ENCODE measurements around the gene GALNT17.

The GALNT17 gene

DNA sequence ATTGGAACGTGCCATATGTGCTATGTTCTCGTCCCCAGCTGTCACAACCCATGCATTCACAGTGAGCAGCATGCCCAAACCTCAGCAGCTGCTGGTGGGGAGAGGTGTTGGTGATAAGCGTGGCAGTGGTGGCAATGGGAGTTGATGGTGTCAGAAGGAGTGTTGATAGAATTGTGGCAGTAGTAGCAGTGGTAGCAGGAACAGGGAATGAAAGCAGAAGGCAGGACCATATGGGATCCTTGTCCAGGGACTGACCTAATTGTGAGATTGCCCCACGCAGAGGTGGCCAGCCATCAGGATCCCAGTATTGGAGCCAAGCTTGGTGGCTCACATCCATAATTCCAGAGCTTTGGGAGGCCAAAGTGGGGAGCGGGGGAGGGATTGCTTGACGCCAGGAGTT, 276.3 kb downstream of the GALNT17 start:
- Histone ChIP-seq H3K4me3 (ENCODE audit: low read depth in 1 of 2, low read length in 2 of 2) (no peak overlapping the region), H3K27me3 (ENCODE audit: control insufficient read depth in 1 of 2, insufficient read depth in 2 of 2, low read length in 2 of 2) (no peaks in the 10 kb centered on the region), H3K36me3 (ENCODE audit: insufficient read depth, low read length) (no peaks in the 10 kb centered on the region), H3K27ac (ENCODE audit: low read depth, low read length) (no peak overlapping the region), H3K4me1 (ENCODE audit: insufficient read depth, low read length) (no peaks in the 10 kb centered on the region), H3K9ac (ENCODE audit: low read length) (no peak overlapping the region), H3K9me3 (ENCODE audit: low read length) (no peaks in the 10 kb centered on the region)

DNA sequence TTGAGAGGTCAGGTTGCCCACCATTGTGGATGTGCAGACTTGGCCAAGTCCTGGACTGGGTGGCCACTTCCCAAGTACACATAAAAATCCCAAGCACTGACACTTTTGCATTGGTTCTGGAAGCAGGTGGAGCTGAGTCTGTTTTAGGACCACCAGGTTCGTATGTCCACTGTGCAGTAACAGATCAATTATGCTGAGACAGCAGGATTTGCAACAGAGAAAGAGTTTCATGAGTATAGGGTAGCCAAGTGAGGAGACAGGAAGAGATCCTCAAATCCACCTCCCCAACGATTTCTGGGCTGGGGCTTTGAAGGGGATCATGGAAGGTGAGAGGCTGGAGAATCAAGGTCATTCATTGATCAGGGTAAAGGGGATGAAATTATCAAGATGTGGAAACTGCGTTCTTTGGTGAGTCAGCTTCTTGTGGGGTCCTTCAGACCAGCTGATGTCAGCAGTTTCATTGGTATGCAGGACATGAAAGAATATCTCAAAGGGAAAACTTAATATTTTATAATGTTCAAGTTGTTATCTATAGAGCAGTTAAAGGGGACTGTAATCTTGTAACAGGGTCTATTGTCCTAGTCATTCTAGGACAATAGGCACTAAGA, 277.7 kb downstream of the GALNT17 start:
- Histone ChIP-seq H3K36me3 (ENCODE audit: insufficient read depth, low read length) (no peaks in the 10 kb centered on the region), H3K9me3 (ENCODE audit: low read length) (no peaks in the 10 kb centered on the region), H3K9ac (ENCODE audit: low read length) (no peak overlapping the region), H3K27me3 (ENCODE audit: control insufficient read depth in 1 of 2, insufficient read depth in 2 of 2, low read length in 2 of 2) (no peaks in the 10 kb centered on the region), H3K4me3 (ENCODE audit: low read depth in 1 of 2, low read length in 2 of 2) (no peak overlapping the region), H3K4me1 (ENCODE audit: insufficient read depth, low read length) (no peaks in the 10 kb centered on the region), H3K27ac (ENCODE audit: low read depth, low read length) (no peak overlapping the region)

DNA sequence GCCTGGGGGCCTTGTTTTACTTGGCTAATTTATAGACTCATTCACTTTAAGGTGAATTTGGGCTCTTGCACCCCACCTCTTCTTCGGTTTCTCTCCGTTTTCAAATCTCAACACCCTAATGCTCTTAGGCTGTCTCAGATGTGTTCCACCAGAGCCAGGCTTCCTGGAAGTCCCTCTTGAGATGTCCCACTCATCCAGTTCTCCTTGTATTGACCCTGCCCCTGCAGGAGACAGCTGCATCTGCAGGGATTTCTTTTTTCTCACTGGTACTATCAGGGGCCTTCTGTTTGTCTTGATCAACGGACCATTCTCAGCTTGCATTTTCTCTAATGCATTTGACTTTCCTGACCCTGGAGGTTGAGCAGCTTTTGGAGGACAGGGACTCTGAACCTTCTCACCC, 279.5 kb downstream of the GALNT17 start:
- no peaks in the 10 kb centered on the region for H3K9me3 ChIP-seq (ENCODE audit: low read length)
- H3K36me3 ChIP-seq (ENCODE audit: insufficient read depth, low read length), result no peaks in the 10 kb centered on the region
- H3K27me3 ChIP-seq (ENCODE audit: control insufficient read depth in 1 of 2, insufficient read depth in 2 of 2, low read length in 2 of 2), result no peaks in the 10 kb centered on the region
- H3K9ac ChIP-seq (ENCODE audit: low read length), result no peak overlapping the region
- H3K27ac ChIP-seq (ENCODE audit: low read depth, low read length), result no peak overlapping the region
- H3K4me3 ChIP-seq (ENCODE audit: low read depth in 1 of 2, low read length in 2 of 2), result no peak overlapping the region
- no peaks in the 10 kb centered on the region for H3K4me1 ChIP-seq (ENCODE audit: insufficient read depth, low read length)

DNA sequence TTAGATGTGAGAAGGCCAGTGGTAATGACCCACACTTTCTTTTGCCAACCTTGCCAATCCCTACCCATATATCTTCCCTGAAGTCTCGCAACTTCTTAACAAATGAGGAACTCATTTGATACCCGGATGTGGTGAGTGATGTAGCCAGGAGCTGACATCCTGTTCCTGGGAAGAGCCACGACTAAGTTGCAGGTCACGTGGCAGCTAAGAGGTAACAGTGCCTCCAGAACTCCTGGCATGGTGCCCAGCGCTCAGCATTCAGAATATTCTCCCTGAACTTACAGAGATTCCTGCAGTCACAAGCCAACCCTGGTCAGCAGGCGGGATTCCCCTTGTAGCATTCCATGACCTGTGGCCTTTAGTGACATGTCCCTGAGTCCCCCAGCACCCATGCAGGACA, 282.5 kb downstream of the GALNT17 start:
- H3K4me3 ChIP-seq (ENCODE audit: low read depth in 1 of 2, low read length in 2 of 2), result no peak overlapping the region
- H3K27me3 ChIP-seq (ENCODE audit: control insufficient read depth in 1 of 2, insufficient read depth in 2 of 2, low read length in 2 of 2), result no peaks in the 10 kb centered on the region
- no peak overlapping the region for H3K27ac ChIP-seq (ENCODE audit: low read depth, low read length)
- no peaks in the 10 kb centered on the region for H3K36me3 ChIP-seq (ENCODE audit: insufficient read depth, low read length)
- no peaks in the 10 kb centered on the region for H3K9me3 ChIP-seq (ENCODE audit: low read length)
- H3K9ac ChIP-seq (ENCODE audit: low read length), result no peak overlapping the region
- no peaks in the 10 kb centered on the region for H3K4me1 ChIP-seq (ENCODE audit: insufficient read depth, low read length)

DNA sequence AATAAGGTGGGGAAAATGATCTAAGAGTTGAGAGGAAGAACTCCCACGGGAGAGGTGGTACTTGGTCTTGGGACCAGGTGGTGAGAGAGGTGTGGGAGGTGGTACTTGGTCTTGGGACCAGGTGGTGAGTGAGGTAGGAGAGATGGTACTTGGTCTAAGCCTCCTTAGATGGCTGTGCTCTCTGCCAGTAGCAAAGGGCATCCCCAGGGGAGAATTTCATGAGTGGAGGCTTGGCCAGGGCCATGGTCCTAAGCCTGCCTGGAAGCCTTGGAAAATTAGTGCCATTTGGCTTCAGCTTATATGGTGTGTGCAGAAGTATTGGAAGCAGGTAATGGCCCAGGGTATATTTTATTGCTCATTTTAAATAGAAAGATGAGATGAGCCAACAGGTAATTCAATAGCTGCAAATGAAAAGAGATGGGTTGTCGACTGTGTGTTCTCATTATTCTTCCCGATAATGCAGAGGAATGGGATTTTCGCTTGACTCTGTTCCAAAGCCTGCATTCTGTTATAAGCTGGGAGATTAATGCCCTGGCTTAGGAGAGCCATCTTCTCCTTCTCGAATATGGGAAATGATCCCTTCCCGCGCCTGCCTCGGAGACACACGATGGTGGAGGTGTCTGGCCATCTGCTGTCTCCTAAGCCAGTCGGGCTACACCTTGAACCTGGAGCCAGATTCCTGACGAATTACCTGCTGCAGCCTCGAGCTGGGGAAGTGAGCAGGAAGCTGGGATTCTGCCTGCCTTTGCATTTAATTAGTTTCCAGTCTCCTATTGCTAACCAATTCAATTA, 287.8 kb downstream of the GALNT17 start:
- no peak overlapping the region for H3K9ac ChIP-seq (ENCODE audit: low read length)
- H3K9me3 ChIP-seq (ENCODE audit: low read length), result no peaks in the 10 kb centered on the region
- no peaks in the 10 kb centered on the region for H3K27me3 ChIP-seq (ENCODE audit: control insufficient read depth in 1 of 2, insufficient read depth in 2 of 2, low read length in 2 of 2)
- no peaks in the 10 kb centered on the region for H3K36me3 ChIP-seq (ENCODE audit: insufficient read depth, low read length)
- no peak overlapping the region for H3K4me3 ChIP-seq (ENCODE audit: low read depth in 1 of 2, low read length in 2 of 2)
- H3K27ac ChIP-seq (ENCODE audit: low read depth, low read length), result no peak overlapping the region
- H3K4me1 ChIP-seq (ENCODE audit: insufficient read depth, low read length), result no peaks in the 10 kb centered on the region

DNA sequence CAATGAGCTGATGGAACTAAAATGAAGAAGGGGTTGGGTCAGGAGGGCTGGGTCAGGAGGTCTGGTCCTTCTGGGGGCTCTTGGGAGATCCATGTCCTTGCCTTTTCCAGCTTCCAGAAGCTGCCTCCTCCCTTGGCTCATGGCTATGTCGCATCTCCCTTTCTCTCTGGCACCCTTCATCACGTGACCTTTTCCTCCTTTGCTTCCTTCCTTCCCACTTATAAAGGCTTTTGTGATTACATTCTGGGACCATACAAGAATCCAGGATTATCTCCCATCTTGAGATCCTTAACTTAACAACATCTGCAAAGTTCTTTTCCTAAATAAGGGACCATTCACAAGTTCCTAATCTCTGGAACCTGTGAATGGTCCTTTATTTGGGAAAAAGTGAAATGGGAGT, 290.2 kb downstream of the GALNT17 start:
- H3K4me3 ChIP-seq (ENCODE audit: low read depth in 1 of 2, low read length in 2 of 2), result no peak overlapping the region
- no peaks in the 10 kb centered on the region for H3K36me3 ChIP-seq (ENCODE audit: insufficient read depth, low read length)
- no peak overlapping the region for H3K9ac ChIP-seq (ENCODE audit: low read length)
- no peaks in the 10 kb centered on the region for H3K4me1 ChIP-seq (ENCODE audit: insufficient read depth, low read length)
- no peak overlapping the region for H3K27ac ChIP-seq (ENCODE audit: low read depth, low read length)
- no peaks in the 10 kb centered on the region for H3K9me3 ChIP-seq (ENCODE audit: low read length)
- H3K27me3 ChIP-seq (ENCODE audit: control insufficient read depth in 1 of 2, insufficient read depth in 2 of 2, low read length in 2 of 2), result no peaks in the 10 kb centered on the region

DNA sequence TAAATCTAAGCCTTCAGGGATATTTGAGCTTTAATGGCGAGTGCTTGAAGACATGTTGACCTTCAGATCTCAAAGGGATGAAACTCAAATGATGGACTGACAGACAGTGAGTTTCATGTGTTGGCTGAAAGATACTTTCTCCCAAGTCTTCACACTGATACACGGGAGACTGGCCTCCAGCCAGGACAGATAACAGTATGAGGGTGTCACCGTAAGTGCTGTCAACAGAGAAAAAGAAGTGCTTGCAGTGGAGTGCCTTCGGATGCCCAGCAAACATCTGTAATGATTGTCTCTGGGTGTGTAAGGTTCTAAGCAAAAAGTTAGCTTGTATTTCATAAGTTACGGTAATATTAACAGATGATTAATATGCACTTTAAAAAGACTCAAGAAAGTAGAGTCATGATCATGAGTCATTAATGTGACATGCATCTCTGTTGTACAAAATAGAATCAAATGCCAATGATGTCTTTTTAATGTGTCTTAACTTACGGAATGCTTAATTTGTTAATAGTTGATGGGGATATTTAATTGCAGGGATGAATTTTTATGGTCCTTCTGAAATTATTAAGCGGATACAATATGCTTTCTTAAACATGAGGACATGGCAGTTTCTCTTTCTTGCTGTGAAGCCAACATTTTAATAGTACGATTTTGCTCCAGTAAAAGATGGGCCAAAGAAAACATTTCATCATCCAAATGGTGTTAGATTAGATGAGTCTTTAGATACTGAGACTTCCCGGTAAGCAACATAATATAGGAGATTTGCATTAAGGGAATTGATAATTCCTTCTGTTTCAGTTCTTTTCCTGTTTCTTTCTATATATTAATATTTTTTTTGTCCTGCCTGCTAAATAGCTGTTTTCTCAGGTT, 292.5 kb downstream of the GALNT17 start:
- Histone ChIP-seq H3K4me1 (ENCODE audit: insufficient read depth, low read length) (no peaks in the 10 kb centered on the region), H3K27me3 (ENCODE audit: control insufficient read depth in 1 of 2, insufficient read depth in 2 of 2, low read length in 2 of 2) (no peaks in the 10 kb centered on the region), H3K27ac (ENCODE audit: low read depth, low read length) (no peak overlapping the region), H3K36me3 (ENCODE audit: insufficient read depth, low read length) (no peaks in the 10 kb centered on the region), H3K9ac (ENCODE audit: low read length) (no peak overlapping the region), H3K9me3 (ENCODE audit: low read length) (no peaks in the 10 kb centered on the region), H3K4me3 (ENCODE audit: low read depth in 1 of 2, low read length in 2 of 2) (no peak overlapping the region)

DNA sequence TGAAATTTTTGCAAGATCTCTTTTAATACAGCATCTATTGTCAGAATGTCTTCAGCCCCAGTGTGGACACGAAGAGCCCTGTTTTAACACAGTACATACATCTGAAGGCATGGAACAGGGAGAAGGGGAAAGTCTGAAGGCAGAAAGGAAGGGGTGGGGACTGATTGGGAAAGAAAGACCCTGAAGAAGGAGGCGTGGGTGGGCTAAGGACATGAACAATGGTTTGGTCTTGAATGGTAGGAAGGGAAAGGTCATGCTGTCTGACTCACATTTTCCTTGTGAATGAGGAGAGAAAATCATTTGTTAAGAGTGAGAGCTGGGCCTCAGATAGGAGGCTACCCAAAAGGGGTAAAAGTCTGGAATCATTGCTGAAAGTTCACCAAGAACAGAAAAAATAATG, 297.1 kb downstream of the GALNT17 start:
- Histone ChIP-seq H3K9me3 (ENCODE audit: low read length) (no peaks in the 10 kb centered on the region), H3K27ac (ENCODE audit: low read depth, low read length) (no peak overlapping the region), H3K36me3 (ENCODE audit: insufficient read depth, low read length) (no peaks in the 10 kb centered on the region), H3K27me3 (ENCODE audit: control insufficient read depth in 1 of 2, insufficient read depth in 2 of 2, low read length in 2 of 2) (no peaks in the 10 kb centered on the region), H3K4me3 (ENCODE audit: low read depth in 1 of 2, low read length in 2 of 2) (no peak overlapping the region), H3K9ac (ENCODE audit: low read length) (no peak overlapping the region), H3K4me1 (ENCODE audit: insufficient read depth, low read length) (no peaks in the 10 kb centered on the region)

DNA sequence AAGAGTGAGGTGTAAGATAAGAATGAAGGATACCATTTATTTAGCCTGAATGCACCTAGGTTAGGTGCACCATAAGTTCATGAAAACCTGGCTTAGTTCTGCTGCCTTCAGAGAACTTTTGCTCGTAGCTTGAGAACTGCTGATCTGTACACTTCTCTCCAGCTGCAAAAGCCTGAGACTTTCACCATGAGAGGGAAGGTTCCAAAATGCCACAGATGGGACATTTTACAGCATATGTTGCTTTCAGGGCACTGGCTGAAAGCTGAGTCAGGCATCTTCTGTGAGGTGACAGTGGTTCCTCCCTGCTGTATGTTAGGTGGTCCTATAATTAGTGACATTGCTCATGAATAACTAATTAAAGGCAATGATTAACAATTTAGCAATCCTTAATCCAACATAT, 298.3 kb downstream of the GALNT17 start:
- H3K27ac ChIP-seq (ENCODE audit: low read depth, low read length), result no peak overlapping the region
- H3K9ac ChIP-seq (ENCODE audit: low read length), result no peak overlapping the region
- H3K9me3 ChIP-seq (ENCODE audit: low read length), result no peaks in the 10 kb centered on the region
- H3K4me3 ChIP-seq (ENCODE audit: low read depth in 1 of 2, low read length in 2 of 2), result no peak overlapping the region
- H3K27me3 ChIP-seq (ENCODE audit: control insufficient read depth in 1 of 2, insufficient read depth in 2 of 2, low read length in 2 of 2), result no peaks in the 10 kb centered on the region
- no peaks in the 10 kb centered on the region for H3K4me1 ChIP-seq (ENCODE audit: insufficient read depth, low read length)
- no peaks in the 10 kb centered on the region for H3K36me3 ChIP-seq (ENCODE audit: insufficient read depth, low read length)

DNA sequence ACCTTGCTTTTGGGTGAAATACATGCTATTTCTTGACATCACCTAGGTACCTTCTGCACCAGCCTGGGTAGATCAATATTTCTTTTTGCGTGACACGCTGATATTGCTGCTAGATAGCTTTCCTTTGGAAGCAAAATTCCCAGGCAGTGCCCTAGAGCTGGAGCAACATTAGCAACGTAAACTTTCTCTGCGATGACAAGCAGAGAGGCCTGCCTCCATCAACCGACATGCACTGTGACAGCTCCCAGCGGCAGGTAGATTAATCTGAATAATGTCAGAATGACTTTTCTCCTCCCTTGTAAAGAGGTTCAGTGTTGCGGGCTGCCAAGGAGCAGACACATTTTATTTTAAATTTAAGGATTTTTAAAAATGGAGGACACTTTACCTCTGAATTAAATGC, 307.4 kb downstream of the GALNT17 start:
- no peaks in the 10 kb centered on the region for H3K36me3 ChIP-seq (ENCODE audit: insufficient read depth, low read length)
- H3K4me3 ChIP-seq (ENCODE audit: low read depth in 1 of 2, low read length in 2 of 2), result no peak overlapping the region
- no peaks in the 10 kb centered on the region for H3K27me3 ChIP-seq (ENCODE audit: control insufficient read depth in 1 of 2, insufficient read depth in 2 of 2, low read length in 2 of 2)
- no peaks in the 10 kb centered on the region for H3K4me1 ChIP-seq (ENCODE audit: insufficient read depth, low read length)
- no peak overlapping the region for H3K9ac ChIP-seq (ENCODE audit: low read length)
- H3K27ac ChIP-seq (ENCODE audit: low read depth, low read length), result no peak overlapping the region
- no peaks in the 10 kb centered on the region for H3K9me3 ChIP-seq (ENCODE audit: low read length)

DNA sequence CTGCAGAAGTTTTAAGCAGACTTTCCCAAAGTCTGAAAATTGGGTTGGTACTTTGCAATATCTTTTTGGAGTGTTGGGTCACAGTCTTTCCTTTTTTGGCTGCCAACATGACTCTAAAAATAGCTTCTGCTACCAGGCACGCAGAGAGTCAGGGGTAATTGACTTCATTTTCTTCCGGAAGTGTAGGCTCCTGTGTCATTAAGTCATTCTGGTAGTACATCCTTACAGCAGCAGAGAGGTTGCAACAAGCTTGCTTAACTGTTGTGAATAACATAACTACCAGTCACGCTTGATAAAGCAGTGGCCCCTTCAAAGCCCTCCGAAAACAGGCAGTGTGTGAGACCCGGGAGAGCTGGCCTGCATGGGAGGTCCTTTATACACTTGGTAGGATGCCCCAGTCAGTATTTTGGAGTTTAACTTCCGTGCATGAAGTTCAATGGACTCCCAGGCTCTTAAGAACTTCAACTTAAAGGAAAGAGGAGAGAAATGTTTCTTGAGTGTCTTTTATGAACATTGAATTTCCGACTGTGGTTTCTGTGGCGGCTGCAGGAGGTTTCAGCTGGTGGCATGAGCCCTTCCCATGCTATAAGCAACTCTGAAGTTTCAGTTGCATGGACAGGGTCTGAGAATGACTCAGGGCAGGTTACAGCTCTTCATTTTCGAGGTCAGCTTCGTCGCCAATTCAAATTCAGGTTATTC, 310.7 kb downstream of the GALNT17 start:
- no peaks in the 10 kb centered on the region for H3K9me3 ChIP-seq (ENCODE audit: low read length)
- no peak overlapping the region for H3K4me3 ChIP-seq (ENCODE audit: low read depth in 1 of 2, low read length in 2 of 2)
- no peak overlapping the region for H3K27ac ChIP-seq (ENCODE audit: low read depth, low read length)
- no peaks in the 10 kb centered on the region for H3K27me3 ChIP-seq (ENCODE audit: control insufficient read depth in 1 of 2, insufficient read depth in 2 of 2, low read length in 2 of 2)
- H3K9ac ChIP-seq (ENCODE audit: low read length), result no peak overlapping the region
- no peaks in the 10 kb centered on the region for H3K36me3 ChIP-seq (ENCODE audit: insufficient read depth, low read length)
- no peaks in the 10 kb centered on the region for H3K4me1 ChIP-seq (ENCODE audit: insufficient read depth, low read length)

Data from muscle layer of colon (tissue), 2 donors.